ENCODE measurements around the gene IL1RAPL1.

IL1RAPL1 gene

DNA sequence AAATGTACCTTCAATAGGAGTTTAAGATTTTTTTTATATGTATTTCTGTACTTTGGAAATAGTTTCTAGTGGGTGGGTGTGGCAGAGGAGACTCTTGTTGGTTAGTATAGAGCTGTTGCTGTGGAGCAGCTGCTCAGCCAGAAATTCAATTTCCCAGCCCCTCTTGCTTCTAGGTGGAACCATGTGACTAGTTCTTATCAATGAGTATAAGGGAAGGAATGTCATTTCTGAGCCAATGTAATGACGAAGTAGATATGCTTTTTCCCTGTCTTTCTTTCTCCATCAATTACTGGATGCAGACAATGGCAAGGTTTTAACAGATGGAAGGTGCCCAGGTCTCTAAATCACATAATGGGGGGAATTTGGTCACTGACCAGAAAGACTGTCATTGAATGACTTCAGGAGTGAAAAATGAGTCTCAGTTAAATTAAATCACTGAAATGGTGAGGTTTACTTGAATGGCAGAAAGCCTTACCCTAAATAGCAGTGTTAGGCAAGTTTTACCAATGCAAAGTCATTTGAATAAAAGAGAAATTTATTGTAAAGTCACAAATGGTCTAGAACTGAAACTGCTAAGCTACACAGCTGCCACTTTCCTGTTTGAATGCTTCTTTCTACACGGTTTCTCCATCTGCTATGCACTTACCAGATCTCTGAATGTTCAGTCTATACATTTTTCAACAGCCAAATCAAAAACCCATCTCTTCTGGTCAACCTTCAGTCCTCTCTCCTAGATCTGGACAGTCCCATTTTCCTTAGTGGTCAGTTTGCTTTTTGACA, 832.7 kb downstream of the IL1RAPL1 start:
- TF ChIP-seq, protein P1, sequence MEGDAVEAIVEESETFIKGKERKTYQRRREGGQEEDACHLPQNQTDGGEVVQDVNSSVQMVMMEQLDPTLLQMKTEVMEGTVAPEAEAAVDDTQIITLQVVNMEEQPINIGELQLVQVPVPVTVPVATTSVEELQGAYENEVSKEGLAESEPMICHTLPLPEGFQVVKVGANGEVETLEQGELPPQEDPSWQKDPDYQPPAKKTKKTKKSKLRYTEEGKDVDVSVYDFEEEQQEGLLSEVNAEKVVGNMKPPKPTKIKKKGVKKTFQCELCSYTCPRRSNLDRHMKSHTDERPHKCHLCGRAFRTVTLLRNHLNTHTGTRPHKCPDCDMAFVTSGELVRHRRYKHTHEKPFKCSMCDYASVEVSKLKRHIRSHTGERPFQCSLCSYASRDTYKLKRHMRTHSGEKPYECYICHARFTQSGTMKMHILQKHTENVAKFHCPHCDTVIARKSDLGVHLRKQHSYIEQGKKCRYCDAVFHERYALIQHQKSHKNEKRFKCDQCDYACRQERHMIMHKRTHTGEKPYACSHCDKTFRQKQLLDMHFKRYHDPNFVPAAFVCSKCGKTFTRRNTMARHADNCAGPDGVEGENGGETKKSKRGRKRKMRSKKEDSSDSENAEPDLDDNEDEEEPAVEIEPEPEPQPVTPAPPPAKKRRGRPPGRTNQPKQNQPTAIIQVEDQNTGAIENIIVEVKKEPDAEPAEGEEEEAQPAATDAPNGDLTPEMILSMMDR (conservative IDR thresholded peaks at IDR 0.05): no peak
- TF ChIP-seq ZFX (IDR thresholded peaks at IDR 0.05): no peak
- H3K27ac ChIP-seq: no peak overlapping the region

DNA sequence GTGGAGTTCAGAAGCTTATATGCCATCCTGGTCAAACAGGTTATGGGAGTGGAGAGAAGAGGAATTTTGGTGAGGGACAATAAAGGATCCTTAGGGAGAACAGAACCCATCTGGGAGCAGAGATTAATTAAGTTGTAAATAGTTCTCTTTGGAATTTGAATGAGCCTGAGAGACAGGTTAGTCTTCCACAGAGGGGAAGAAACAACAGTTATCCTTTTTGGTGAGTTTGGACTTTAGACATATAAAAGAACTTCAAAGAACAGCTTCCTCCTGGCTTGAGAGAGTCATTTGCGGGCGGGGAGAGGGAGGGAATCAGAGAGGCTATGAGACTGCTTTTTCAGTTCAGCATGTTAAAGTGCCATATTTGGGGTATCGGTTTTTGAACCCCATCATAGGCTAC, 834.8 kb downstream of the IL1RAPL1 start:
- TF ChIP-seq, protein P1 (conservative IDR thresholded peaks at IDR 0.05): no peak
- TF ChIP-seq ZFX (IDR thresholded peaks at IDR 0.05): no peak
- H3K27ac ChIP-seq: no peak overlapping the region

DNA sequence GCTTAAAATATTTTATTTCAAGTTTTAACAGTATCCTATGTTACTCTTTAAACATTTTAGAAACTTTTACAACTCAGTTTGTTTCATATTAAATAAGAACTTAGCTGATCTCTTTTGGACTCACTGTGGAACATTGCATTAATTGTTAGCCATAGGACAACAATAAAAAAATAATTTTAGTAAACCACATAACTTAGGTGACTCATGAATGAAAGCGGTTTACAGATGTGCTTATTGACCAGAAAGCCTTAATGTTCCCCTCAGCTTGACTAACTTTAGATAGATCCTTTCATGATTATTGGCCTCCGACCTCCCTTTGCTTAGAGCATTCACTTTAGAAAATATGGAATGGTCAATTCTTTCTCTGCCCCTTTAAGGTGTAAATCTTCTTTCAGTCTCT, 844.6 kb downstream of the IL1RAPL1 start:
- H3K27ac ChIP-seq: no peak overlapping the region
- no peak for TF ChIP-seq ZFX (IDR thresholded peaks at IDR 0.05)
- TF ChIP-seq, protein P1 (conservative IDR thresholded peaks at IDR 0.05): no peak

DNA sequence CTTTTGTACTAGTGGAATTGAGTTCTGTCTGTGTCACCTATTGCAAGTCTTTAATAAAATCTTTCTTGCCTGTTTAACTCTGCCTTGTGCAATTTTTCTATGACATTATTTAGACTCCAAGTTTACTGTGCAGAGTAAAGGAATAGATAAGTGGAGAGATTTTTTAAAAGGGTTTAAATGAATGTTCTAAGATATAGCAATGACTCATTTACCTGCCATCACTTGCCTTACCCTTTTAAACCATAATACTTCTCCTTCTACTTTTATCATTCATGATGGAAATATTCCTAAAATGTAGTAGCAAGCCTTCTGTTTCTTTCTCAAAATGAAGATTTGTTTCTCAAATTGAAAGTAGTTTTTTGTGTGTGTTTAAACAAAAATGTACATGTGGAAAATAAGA, 845.3 kb downstream of the IL1RAPL1 start:
- H3K27ac ChIP-seq: no peak overlapping the region

DNA sequence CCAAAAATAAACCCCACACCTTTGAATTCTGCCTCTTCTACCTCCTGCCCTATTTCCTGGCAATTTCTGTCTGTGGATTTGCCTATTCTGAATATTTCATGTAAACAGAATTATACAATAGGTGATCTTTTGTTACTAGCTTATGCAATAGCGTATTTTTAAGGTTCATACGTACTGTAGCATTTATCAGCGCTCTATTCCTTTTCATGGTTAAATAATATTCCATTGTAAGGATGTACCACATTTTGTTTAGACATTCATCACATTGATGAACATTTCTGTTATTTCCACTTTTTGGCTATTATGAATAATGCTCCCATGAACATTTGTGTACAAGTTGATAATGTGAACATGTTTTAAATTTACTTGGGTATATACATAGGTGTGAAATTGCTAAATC, 847.7 kb downstream of the IL1RAPL1 start:
- TF ChIP-seq ZFX (IDR thresholded peaks at IDR 0.05): no peak
- TF ChIP-seq, protein P1 (conservative IDR thresholded peaks at IDR 0.05): no peak
- no peak overlapping the region for H3K27ac ChIP-seq

More for the DNA sequence above, 845.3 kb downstream of the IL1RAPL1 start:
- TF ChIP-seq, protein P1 (conservative IDR thresholded peaks at IDR 0.05): no peak
- TF ChIP-seq ZFX (IDR thresholded peaks at IDR 0.05): no peak

DNA sequence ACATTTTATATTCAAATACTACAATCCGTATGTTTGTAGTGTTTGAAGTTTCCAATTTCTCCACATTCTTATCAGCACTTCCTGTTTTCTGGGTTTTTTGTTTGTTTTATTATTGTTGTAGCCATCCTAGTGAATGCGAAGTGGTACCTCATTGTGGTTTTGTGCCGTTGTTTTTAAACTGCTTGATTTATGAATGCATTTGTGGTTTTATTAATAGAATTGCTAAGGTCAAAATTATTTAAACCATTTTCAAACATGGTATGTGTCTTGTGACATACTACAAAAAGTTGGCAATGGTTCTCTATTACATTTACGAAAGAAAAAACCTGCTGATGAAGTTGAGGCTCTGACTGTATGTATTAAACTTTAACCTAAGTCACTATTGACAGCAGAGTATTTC, 848.1 kb downstream of the IL1RAPL1 start:
- H3K27ac ChIP-seq: no peak overlapping the region
- TF ChIP-seq ZFX (IDR thresholded peaks at IDR 0.05): no peak
- TF ChIP-seq, protein P1 (conservative IDR thresholded peaks at IDR 0.05): no peak

DNA sequence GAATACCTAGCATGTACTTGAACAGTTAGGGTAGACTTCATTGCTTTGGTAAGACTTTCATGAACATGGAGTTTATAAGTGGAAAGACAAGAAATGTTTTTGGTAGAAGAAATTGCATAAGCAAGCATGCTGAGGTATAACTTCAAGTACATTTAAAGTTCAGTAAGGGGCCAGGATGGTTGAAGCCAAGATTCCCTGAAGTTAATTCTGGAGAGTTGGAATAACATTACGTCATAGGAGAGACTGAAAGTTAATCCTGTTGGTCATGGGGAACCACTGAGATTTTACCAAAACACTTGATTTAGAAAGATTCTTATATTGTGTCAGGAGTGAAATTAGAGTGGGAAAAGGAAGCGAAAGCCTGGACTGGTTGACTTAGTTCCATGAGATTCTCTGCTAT, 860.6 kb downstream of the IL1RAPL1 start:
- no peak for TF ChIP-seq ZFX (IDR thresholded peaks at IDR 0.05)
- TF ChIP-seq, protein P1 (conservative IDR thresholded peaks at IDR 0.05): no peak
- H3K27ac ChIP-seq: no peak overlapping the region

All from C4-2B (cell line).